ENCODE results near the gene SMTNL1. TPM values are rescaled to one million over a fixed set of nuclear protein-coding genes. Genes with fewer than 3 reads are reported as not detected.

The SMTNL1 gene
- total and polyA plus RNA-seq, 9 of the 15 experiments (the other 6 are each of a cell fraction or from before 2014, with no cell fraction given): not detected

DNA sequence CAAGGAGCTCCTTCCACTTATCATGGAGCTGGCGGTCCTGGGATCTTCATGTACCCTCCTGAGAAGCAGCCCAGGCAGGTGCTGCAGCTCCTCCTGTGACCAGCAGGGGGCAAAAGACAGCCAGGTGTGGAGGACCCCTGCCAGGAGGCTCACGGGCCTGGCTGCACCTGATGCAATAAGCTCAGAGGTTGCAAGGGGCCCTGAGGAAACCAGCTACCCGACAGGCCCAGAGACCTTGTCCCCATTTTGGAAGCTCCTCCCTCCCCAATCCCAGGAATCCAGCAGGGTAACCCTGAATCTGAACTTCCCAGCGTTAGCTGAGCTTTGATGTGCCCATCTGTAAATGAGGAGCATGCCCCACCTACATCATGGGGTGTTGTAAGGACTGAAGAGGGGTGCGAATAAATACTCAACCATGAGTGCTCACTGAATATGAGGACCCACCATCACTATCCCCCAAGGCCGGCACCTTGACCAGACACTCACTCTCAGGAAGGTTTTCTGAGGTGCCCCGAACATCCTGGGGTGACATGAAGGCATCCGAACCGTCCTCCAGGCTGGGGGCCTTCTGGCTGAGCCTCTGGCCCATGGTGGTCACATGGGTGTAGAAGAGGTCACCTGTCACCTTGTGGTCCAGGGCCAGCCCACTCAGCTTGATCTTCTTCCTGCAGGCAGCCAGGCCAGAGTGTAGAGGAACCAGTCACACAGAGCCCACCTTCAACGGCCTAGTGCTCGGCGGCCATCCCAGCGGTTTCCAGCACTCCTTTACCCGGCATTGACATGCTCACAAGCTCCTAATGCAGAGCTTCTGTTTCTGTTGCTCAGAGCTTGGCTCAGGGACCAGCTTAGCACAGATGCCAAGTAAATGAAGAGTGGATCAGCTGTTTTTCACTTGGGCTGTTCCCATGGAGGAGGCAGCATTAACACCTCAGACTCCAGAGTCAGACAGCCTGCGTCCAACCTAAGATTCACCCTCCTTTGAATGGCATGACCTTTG lies 43.6 kb upstream of the SMTNL1 start (continued):
- no peak for TF ChIP-seq ZBTB1 (CRISPR knock-in tag; IDR thresholded peaks at IDR 0.05; ENCODE audit: borderline replicate concordance, low read depth)
- TF ChIP-seq RHOXF2B (CRISPR knock-in tag; conservative IDR thresholded peaks at IDR 0.05): no peak
- TF ChIP-seq, protein P1, sequence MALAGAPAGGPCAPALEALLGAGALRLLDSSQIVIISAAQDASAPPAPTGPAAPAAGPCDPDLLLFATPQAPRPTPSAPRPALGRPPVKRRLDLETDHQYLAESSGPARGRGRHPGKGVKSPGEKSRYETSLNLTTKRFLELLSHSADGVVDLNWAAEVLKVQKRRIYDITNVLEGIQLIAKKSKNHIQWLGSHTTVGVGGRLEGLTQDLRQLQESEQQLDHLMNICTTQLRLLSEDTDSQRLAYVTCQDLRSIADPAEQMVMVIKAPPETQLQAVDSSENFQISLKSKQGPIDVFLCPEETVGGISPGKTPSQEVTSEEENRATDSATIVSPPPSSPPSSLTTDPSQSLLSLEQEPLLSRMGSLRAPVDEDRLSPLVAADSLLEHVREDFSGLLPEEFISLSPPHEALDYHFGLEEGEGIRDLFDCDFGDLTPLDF (CRISPR knock-in tag; IDR thresholded peaks at IDR 0.05): no peak
- no peak for TF ChIP-seq KLF16 (IDR thresholded peaks at IDR 0.05)
- TF ChIP-seq, protein P2, sequence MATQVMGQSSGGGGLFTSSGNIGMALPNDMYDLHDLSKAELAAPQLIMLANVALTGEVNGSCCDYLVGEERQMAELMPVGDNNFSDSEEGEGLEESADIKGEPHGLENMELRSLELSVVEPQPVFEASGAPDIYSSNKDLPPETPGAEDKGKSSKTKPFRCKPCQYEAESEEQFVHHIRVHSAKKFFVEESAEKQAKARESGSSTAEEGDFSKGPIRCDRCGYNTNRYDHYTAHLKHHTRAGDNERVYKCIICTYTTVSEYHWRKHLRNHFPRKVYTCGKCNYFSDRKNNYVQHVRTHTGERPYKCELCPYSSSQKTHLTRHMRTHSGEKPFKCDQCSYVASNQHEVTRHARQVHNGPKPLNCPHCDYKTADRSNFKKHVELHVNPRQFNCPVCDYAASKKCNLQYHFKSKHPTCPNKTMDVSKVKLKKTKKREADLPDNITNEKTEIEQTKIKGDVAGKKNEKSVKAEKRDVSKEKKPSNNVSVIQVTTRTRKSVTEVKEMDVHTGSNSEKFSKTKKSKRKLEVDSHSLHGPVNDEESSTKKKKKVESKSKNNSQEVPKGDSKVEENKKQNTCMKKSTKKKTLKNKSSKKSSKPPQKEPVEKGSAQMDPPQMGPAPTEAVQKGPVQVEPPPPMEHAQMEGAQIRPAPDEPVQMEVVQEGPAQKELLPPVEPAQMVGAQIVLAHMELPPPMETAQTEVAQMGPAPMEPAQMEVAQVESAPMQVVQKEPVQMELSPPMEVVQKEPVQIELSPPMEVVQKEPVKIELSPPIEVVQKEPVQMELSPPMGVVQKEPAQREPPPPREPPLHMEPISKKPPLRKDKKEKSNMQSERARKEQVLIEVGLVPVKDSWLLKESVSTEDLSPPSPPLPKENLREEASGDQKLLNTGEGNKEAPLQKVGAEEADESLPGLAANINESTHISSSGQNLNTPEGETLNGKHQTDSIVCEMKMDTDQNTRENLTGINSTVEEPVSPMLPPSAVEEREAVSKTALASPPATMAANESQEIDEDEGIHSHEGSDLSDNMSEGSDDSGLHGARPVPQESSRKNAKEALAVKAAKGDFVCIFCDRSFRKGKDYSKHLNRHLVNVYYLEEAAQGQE (IDR thresholded peaks at IDR 0.05; ENCODE audit: borderline replicate concordance): peak; percentile 85
- TF ChIP-seq, protein P2 (CRISPR knock-in tag; IDR thresholded peaks at IDR 0.05; ENCODE audit: low read depth): no peak
- no peak for TF ChIP-seq ZNF282 (CRISPR knock-in tag; IDR thresholded peaks at IDR 0.05)
- TF ChIP-seq, protein P3, sequence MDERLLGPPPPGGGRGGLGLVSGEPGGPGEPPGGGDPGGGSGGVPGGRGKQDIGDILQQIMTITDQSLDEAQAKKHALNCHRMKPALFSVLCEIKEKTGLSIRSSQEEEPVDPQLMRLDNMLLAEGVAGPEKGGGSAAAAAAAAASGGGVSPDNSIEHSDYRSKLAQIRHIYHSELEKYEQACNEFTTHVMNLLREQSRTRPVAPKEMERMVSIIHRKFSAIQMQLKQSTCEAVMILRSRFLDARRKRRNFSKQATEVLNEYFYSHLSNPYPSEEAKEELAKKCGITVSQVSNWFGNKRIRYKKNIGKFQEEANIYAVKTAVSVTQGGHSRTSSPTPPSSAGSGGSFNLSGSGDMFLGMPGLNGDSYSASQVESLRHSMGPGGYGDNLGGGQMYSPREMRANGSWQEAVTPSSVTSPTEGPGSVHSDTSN (CRISPR knock-in tag; IDR thresholded peaks at IDR 0.05; ENCODE audit: low read depth): no peak
- TF ChIP-seq, protein P3 (tag; conservative IDR thresholded peaks at IDR 0.05; ENCODE audit: low read depth): no peak
- 0 out of 2 replicates have a peak, but pooled peaks have one; percentile 22 for TF ChIP-seq ELF4 (CRISPR knock-in tag; IDR thresholded peaks at IDR 0.05)
- no peak for TF ChIP-seq ZZZ3 (IDR thresholded peaks at IDR 0.05)
- TF ChIP-seq SMC3 (conservative IDR thresholded peaks at IDR 0.05; ENCODE audit: insufficient read depth, low read depth, low read length): peak; percentile 72
- no peak for TF ChIP-seq ZNF717 (CRISPR knock-in tag; IDR thresholded peaks at IDR 0.05)
- TF ChIP-seq RCOR1 (IDR thresholded peaks at IDR 0.05; ENCODE audit: borderline replicate concordance in 1 of 2, low read depth in 2 of 2, low read length in 2 of 2): 0 out of 4 replicates have a peak, but pooled peaks of 1 of the 2 experiments have one; percentile 51
- TF ChIP-seq HDAC6 (IDR thresholded peaks at IDR 0.05; ENCODE audit: low read depth, low read length): no peak
- TF ChIP-seq COPS2 (conservative IDR thresholded peaks at IDR 0.05): no peak

All from K562 (cell line).